ENCODE data around the gene UGT1A6. TPM values are rescaled to one million over a fixed set of nuclear protein-coding genes. Genes with fewer than 3 reads are reported as not detected.

The UGT1A6 gene
- total and polyA plus RNA-seq, 2 of the 4 experiments (the other 2 are of a cell fraction), result not detected

DNA sequence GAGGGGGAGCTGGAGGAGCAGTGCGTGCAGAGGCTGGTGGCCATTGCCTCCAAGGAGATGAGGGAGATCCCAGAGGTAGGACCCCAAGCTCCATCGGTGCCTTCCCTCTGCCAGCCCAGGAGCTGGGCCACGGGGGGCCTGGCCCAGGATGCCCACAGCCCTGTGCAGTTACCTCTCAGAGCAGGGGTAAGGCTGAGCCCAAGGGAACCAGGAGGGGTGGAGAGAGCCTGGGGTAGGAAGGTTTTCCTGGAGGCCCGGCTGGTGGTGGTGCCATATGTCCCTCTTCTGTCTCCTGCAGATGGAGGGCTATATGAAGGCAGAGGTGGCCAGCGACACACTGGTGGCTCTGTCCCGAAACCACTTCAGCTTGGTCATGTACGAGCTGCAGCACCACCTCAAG is 96.9 kb downstream of the UGT1A6 start:
- Histone ChIP-seq H3K4me1 (ENCODE audit: control insufficient read depth, insufficient read depth, low read length) (no peaks in the 10 kb centered on the region), H4K91ac (ENCODE audit: insufficient read depth, low read depth, low read length) (no peak overlapping the region), H3K18ac (ENCODE audit: low read depth, low read length) (no peak overlapping the region), H3K56ac (ENCODE audit: extremely low read depth, insufficient read depth, low read length) (no peak overlapping the region), H2AFZ (replicated peaks; ENCODE audit: low read length, poor library complexity) (peak overlapping the region; percentile 4), H4K8ac (ENCODE audit: low read depth in 2 of 2, low read length in 2 of 2) (no peak overlapping the region), H3K4ac (ENCODE audit: low read depth, low read length) (no peak overlapping the region), H2BK120ac (ENCODE audit: low read depth, low read length) (no peak overlapping the region), H2BK15ac (ENCODE audit: low read depth, low read length) (no peak overlapping the region), H3K36me3 (ENCODE audit: control insufficient read depth, insufficient read depth, low read length) (no peaks in the 10 kb centered on the region), H3K27me3 (ENCODE audit: control insufficient read depth, insufficient read depth, low read length) (peaks cover 3% of the 10 kb centered on the region), H3K9me1 (ENCODE audit: insufficient read depth, low read length) (no peaks in the 10 kb centered on the region), H2BK5ac (ENCODE audit: low read depth, low read length, poor library complexity, severe bottlenecking) (no peak overlapping the region), H3K79me1 (ENCODE audit: low read depth in 1 of 2, low read length in 2 of 2) (no peaks in the 10 kb centered on the region), H4K5ac (ENCODE audit: low read depth, low read length) (no peak overlapping the region), H4K20me1 (ENCODE audit: insufficient read depth, low read length) (no peaks in the 10 kb centered on the region), H2BK20ac (ENCODE audit: low read depth, low read length) (no peak overlapping the region), H3K14ac (replicated peaks; ENCODE audit: low read depth, low read length) (no peak overlapping the region), H3K9ac (ENCODE audit: low read depth, low read length) (no peak overlapping the region), H3K4me2 (ENCODE audit: low read depth, low read length) (no peak overlapping the region), H3K4me3 (ENCODE audit: insufficient read depth, low read depth, low read length) (no peak overlapping the region), H3K27ac (ENCODE audit: insufficient read depth, low read length) (no peak overlapping the region), H3K23ac (ENCODE audit: low read depth, low read length) (no peak overlapping the region), H2AK5ac (ENCODE audit: low read depth, low read length) (no peak overlapping the region), H3K9me3 (ENCODE audit: control insufficient read depth, insufficient read depth, low read length) (no peaks in the 10 kb centered on the region), H2AK9ac (replicated peaks; ENCODE audit: low read depth, low read length, poor library complexity) (no peak overlapping the region)
- no peak for TF ChIP-seq NFE2L2 (IDR thresholded peaks at IDR 0.05; ENCODE audit: low read depth, low read length)
- no peak for TF ChIP-seq BHLHE40 (IDR thresholded peaks at IDR 0.05; ENCODE audit: low read depth, low read length)
- no peak for TF ChIP-seq CEBPB (IDR thresholded peaks at IDR 0.05; ENCODE audit: low read depth, low read length)
- no peak for TF ChIP-seq ELK1 (IDR thresholded peaks at IDR 0.05; ENCODE audit: borderline replicate concordance, low read depth, low read length)
- TF ChIP-seq MXI1 (IDR thresholded peaks at IDR 0.05; ENCODE audit: borderline replicate concordance, low read depth, low read length), result no peak
- TF ChIP-seq USF2 (IDR thresholded peaks at IDR 0.05; ENCODE audit: low read depth, low read length), result no peak
- no peak for TF ChIP-seq POLR2A (IDR thresholded peaks at IDR 0.05; ENCODE audit: low read depth, low read length)
- TF ChIP-seq RFX5 (IDR thresholded peaks at IDR 0.05; ENCODE audit: low read depth, low read length), result no peak
- TF ChIP-seq CTCF (conservative IDR thresholded peaks at IDR 0.05; ENCODE audit: low read depth, low read length), result no peak
- no peak for TF ChIP-seq RAD21 (IDR thresholded peaks at IDR 0.05; ENCODE audit: low read length)
- TF ChIP-seq RCOR1 (IDR thresholded peaks at IDR 0.05; ENCODE audit: insufficient replicate concordance, low read length), result no peak
- no peak for TF ChIP-seq SMC3 (IDR thresholded peaks at IDR 0.05; ENCODE audit: low read depth, low read length)
- TF ChIP-seq MAFK (IDR thresholded peaks at IDR 0.05; ENCODE audit: low read depth, low read length), result no peak
- POLR2A ChIA-PET (ENCODE audit: unreplicated experiment), result no interaction called here
- 73% methylated on average over 6 of the region's 7 CpGs; no CpG with 5 or more reads in 1 of the 2 experiments for WGBS, 2 experiments (ENCODE audit: extremely low coverage in 2 of 2, insufficient read length in 1 of 2)
- ATAC-seq (ENCODE audit: low read depth) (no peak), DNase-seq (no peak)
- in situ Hi-C loops (cut with MboI; ENCODE audit: low sequenced_read_pairs), result no loop called here
- no TSS peak for BruUV-seq (replicated peaks)
- intact Hi-C loops (cut with micrococcal nuclease), result no loop called here
- CTCF ChIA-PET, result no interaction called here
- dilution Hi-C loops (cut with HindIII; ENCODE audit: low sequenced_read_pairs, unreplicated experiment), result no loop called here

All from IMR-90 (cell line).